Vagina (tissue), 2 donors: ENCODE results near the gene ROR1.

Experiments used
- CTCF ChIP-seq, 3 experiments: fragments of 450-650 bp in 2 of 3; fragments of 200-600 bp in 1 of 3; sonication (generic) in 1 of 3; IDR thresholded peaks; one replicate each; pipeline ENCODE4 v1.5.1; 2017 to 2019; ENCODE audit warnings: antibody characterized with exemption in 3 of 3, mild to moderate bottlenecking in 2 of 3, moderate library complexity in 2 of 3
- POLR2A ChIP-seq, 2 donors: fragments of 450-650 bp; IDR thresholded peaks; one replicate each; pipeline ENCODE4 v1.6.1; 2017; ENCODE audit warnings: antibody characterized with exemption in 2 of 2, mild to moderate bottlenecking in 2 of 2, moderate library complexity in 2 of 2
- POLR2AphosphoS5 ChIP-seq, 2 donors: sonication (generic); formaldehyde crosslinking; IDR thresholded peaks; one replicate each; pipeline ENCODE4 v1.9.0; 2017; ENCODE audit warnings: antibody characterized with exemption in 2 of 2, mild to moderate bottlenecking in 2 of 2, low read depth in 1 of 2; ENCODE audit not compliant: insufficient read depth in 1 of 2

GRCh38 chr1:64097859-64098258 is 324.0 kb downstream of the ROR1 start:
- TF ChIP-seq POLR2A (IDR thresholded peaks at IDR 0.05): no peak
- no peak for TF ChIP-seq CTCF (IDR thresholded peaks at IDR 0.05)
- no peak for TF ChIP-seq POLR2AphosphoS5 (IDR thresholded peaks at IDR 0.05; ENCODE audit: insufficient read depth in 1 of 2, low read depth in 1 of 2)
